Keratinocyte (primary cell): Measurements from ENCODE around the gene ITGBL1. TPM values are rescaled to one million over a fixed set of nuclear protein-coding genes. Genes with fewer than 3 reads are reported as not detected.

Experiments
- DNase-seq: peaks from one replicate; pipeline ENCODE4 v3.0.0-alpha.2; 2011; ENCODE audit warnings: low read depth, missing footprints, low spot score
- FAIRE-seq: peaks from 2 replicates; lab custom pipeline; 2011; peaks lifted over from hg19 to GRCh38; lab: Jason Lieb, UNC
- H2AFZ ChIP-seq: 2 replicates; pipeline ENCODE4 v1.6.0; 2012; ENCODE audit warnings: low read length, control low read depth, inconsistent platforms; ENCODE audit not compliant: control insufficient read depth
- H3K27ac ChIP-seq: 2 replicates; pipeline ENCODE4 v1.5.1; 2011; ENCODE audit warnings: low read length; ENCODE audit not compliant: control insufficient read depth, insufficient read depth
- H3K27me3 ChIP-seq: 3 replicates; pipeline ENCODE4 v1.6.0; 2011; ENCODE audit warnings: low read length; ENCODE audit not compliant: control insufficient read depth, insufficient read depth; ENCODE audit errors: extremely low read depth
- H3K36me3 ChIP-seq, 2 experiments: 2 replicates in 1 of 2; 3 replicates in 1 of 2; pipeline ENCODE4 v1.5.1; 2011; ENCODE audit warnings: low read length in 2 of 2, mild to moderate bottlenecking in 1 of 2; ENCODE audit not compliant: control insufficient read depth in 2 of 2, insufficient read depth in 2 of 2; ENCODE audit errors: extremely low read depth in 1 of 2
- H3K4me1 ChIP-seq: 3 replicates; pipeline ENCODE4 v1.5.1; 2011; ENCODE audit warnings: low read length; ENCODE audit not compliant: control insufficient read depth, insufficient read depth; ENCODE audit errors: extremely low read depth
- H3K4me2 ChIP-seq: 3 replicates; pipeline ENCODE4 v1.6.0; 2011; ENCODE audit warnings: low read depth, low read length; ENCODE audit not compliant: control insufficient read depth, insufficient read depth; ENCODE audit errors: extremely low read depth
- H3K4me3 ChIP-seq, 3 experiments: fragments of 200-600 bp in 1 of 3; sonication (generic) in 1 of 3; 2 replicates in 2 of 3; 3 replicates in 1 of 3; pipeline ENCODE4 v1.5.1; 2011 to 2016; ENCODE audit warnings: low read length in 3 of 3, mild to moderate bottlenecking in 3 of 3, control low read depth in 2 of 3, inconsistent platforms in 1 of 3, low read depth in 1 of 3, mixed read lengths in 1 of 3, mixed run types in 1 of 3, moderate library complexity in 1 of 3; ENCODE audit not compliant: control insufficient read depth in 2 of 3, insufficient read depth in 2 of 3; ENCODE audit errors: extremely low read depth in 1 of 3
- H3K79me2 ChIP-seq: 2 replicates; pipeline ENCODE4 v1.6.0; 2012; ENCODE audit warnings: low read length; ENCODE audit not compliant: control insufficient read depth, insufficient read depth
- H3K9ac ChIP-seq: 3 replicates; pipeline ENCODE4 v1.6.0; 2011; ENCODE audit warnings: low read length; ENCODE audit not compliant: control insufficient read depth, insufficient read depth; ENCODE audit errors: extremely low read depth
- H3K9me1 ChIP-seq: 3 replicates; pipeline ENCODE4 v1.6.0; 2011; ENCODE audit warnings: low read length; ENCODE audit not compliant: control insufficient read depth, insufficient read depth; ENCODE audit errors: extremely low read depth
- H3K9me3 ChIP-seq: 2 replicates; pipeline ENCODE4 v1.5.1; 2012; ENCODE audit warnings: low read depth, low read length; ENCODE audit not compliant: control insufficient read depth
- H4K20me1 ChIP-seq: 3 replicates; pipeline ENCODE4 v1.6.0; 2011; ENCODE audit warnings: low read length; ENCODE audit not compliant: control insufficient read depth, insufficient read depth; ENCODE audit errors: extremely low read depth
- EZH2 ChIP-seq: IDR thresholded peaks from one replicate; pipeline ENCODE4 v1.6.1; 2012; ENCODE audit warnings: inconsistent platforms, mild to moderate bottlenecking, low read length, moderate library complexity
- dilution Hi-C: fragments of 300-500 bp; cut with MboI; formaldehyde crosslinking; loops from one replicate; pipeline ENCODE4 v1.7.0; 2020; ENCODE audit warnings: low sequenced_read_pairs; ENCODE audit not compliant: extremely low pct_ligation_motif_present
- polyA plus RNA-seq, 5 experiments: library from polyadenylated mRNA; depleted of rRNA in 3 of 5; stranded (reverse) in 3 of 5; stranded (forward) in 1 of 5; unstranded in 1 of 5; fragments of >200 nt; gene quantifications; 1 replicate in 1 of 5; 2 replicates in 3 of 5; 3 replicates in 1 of 5; pipeline versions ENCODE4 v1.2.1 to v1.2.3, GENCODE V29; 2011 to 2012; ENCODE audit warnings: missing spikeins in 2 of 5, low read depth in 1 of 5, low replicate concordance in 1 of 5
- TF ChIP-seq, protein P1 (sequence below), 3 experiments: IDR thresholded peaks in 1 of 3; conservative IDR thresholded peaks in 1 of 3; optimal IDR thresholded peaks in 1 of 3; 2 replicates in 2 of 3; 3 replicates in 1 of 3; pipeline versions ENCODE3 to v1.5.1; 2011; ENCODE audit warnings: low read length in 3 of 3, mild to moderate bottlenecking in 3 of 3, moderate library complexity in 2 of 3, control low read depth in 1 of 3, inconsistent platforms in 1 of 3; ENCODE audit not compliant: insufficient read depth in 2 of 3; ENCODE audit errors: extremely low read depth in 1 of 3

The ITGBL1 gene
- polyA plus RNA-seq, 1 donor (not counting 4 experiments of a cell fraction or from before 2014, with no cell fraction given): 2.1 TPM

GRCh38 chr13:101450749-101451130 is 1.7 kb upstream of the ITGBL1 start:
- TF ChIP-seq, protein P1, sequence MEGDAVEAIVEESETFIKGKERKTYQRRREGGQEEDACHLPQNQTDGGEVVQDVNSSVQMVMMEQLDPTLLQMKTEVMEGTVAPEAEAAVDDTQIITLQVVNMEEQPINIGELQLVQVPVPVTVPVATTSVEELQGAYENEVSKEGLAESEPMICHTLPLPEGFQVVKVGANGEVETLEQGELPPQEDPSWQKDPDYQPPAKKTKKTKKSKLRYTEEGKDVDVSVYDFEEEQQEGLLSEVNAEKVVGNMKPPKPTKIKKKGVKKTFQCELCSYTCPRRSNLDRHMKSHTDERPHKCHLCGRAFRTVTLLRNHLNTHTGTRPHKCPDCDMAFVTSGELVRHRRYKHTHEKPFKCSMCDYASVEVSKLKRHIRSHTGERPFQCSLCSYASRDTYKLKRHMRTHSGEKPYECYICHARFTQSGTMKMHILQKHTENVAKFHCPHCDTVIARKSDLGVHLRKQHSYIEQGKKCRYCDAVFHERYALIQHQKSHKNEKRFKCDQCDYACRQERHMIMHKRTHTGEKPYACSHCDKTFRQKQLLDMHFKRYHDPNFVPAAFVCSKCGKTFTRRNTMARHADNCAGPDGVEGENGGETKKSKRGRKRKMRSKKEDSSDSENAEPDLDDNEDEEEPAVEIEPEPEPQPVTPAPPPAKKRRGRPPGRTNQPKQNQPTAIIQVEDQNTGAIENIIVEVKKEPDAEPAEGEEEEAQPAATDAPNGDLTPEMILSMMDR (optimal IDR thresholded peaks at IDR 0.05 in 1 of 3, IDR thresholded peaks at IDR 0.05 in 1 of 3, conservative IDR thresholded peaks at IDR 0.05 in 1 of 3; ENCODE audit: extremely low read depth in 1 of 3, insufficient read depth in 2 of 3, low read length in 3 of 3): no peak
- no peak for TF ChIP-seq EZH2
- Histone ChIP-seq H3K79me2 (no peaks in the 10 kb centered on the region), H3K27ac (peak overlapping the region; percentile 98), H3K4me2 (peak overlapping the region; percentile 73), H3K27me3 (no peaks in the 10 kb centered on the region), H3K9me1 (no peaks in the 10 kb centered on the region), H3K9ac (peak overlapping the region; percentile 34), H3K4me1 (peaks cover 53% of the 10 kb centered on the region), H2AFZ (no peak overlapping the region), H3K36me3 (no peaks in the 10 kb centered on the region), H4K20me1 (no peaks in the 10 kb centered on the region), H3K9me3 (no peaks in the 10 kb centered on the region), H3K4me3 (peak overlapping the region in 1 of 3 experiments; percentile 25)
- dilution Hi-C loops: no loop called here
- FAIRE-seq (peak; percentile 57), DNase-seq (no peak)

DNA sequence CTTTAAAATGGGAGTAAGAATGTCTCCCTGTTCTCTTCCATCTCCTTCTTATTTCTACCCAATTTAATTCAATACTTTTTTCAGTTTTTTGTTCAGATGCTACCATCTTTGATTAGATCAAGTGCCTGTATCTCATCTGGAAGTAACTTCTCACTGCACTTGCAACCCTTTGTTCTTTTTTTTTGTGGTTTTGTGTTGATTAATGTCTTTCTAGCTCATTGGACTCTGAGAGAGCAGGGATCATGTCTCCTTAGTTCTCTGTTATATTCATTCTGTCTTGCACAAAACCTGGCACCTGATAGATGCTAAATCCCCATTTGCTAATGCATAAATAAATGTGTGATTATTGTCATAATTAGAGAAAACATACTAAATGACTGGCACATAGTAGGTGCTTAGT is 834 bp upstream of the ITGBL1 start:
- H3K4me3 ChIP-seq: no peak overlapping the region

More for the DNA sequence above, 834 bp upstream of the ITGBL1 start:
- no peak for TF ChIP-seq EZH2
- TF ChIP-seq, protein P1 (optimal IDR thresholded peaks at IDR 0.05 in 1 of 3, IDR thresholded peaks at IDR 0.05 in 1 of 3, conservative IDR thresholded peaks at IDR 0.05 in 1 of 3; ENCODE audit: extremely low read depth in 1 of 3, insufficient read depth in 2 of 3, low read length in 3 of 3): no peak
- Histone ChIP-seq H3K9me3 (no peaks in the 10 kb centered on the region), H3K36me3 (no peaks in the 10 kb centered on the region), H3K27ac (no peak overlapping the region), H3K9me1 (no peaks in the 10 kb centered on the region), H4K20me1 (no peaks in the 10 kb centered on the region), H2AFZ (no peak overlapping the region), H3K27me3 (no peaks in the 10 kb centered on the region), H3K4me1 (peaks cover 62% of the 10 kb centered on the region), H3K4me2 (no peak overlapping the region), H3K9ac (no peak overlapping the region), H3K79me2 (no peaks in the 10 kb centered on the region)
- FAIRE-seq (no peak), DNase-seq (no peak)
- dilution Hi-C loops: no loop called here
